ENCODE results near the gene TMEM167B.
"Not testable (repeated sequence)": the region's sequence is repeated elsewhere in the genome, so short reads cannot be mapped to it uniquely, and the experiment has no call there.

TMEM167B gene

GRCh38 chr1:109114342-109114674, 23.7 kb downstream of the TMEM167B start:
- DNase-seq = no peak

GRCh38 chr1:109115685-109116084, 25.1 kb downstream of the TMEM167B start:
- DNase-seq = no peak

GRCh38 chr1:109116286-109116685, 25.7 kb downstream of the TMEM167B start:
- peak; percentile 69 for DNase-seq

GRCh38 chr1:109118089-109118488, 27.5 kb downstream of the TMEM167B start:
- DNase-seq = no peak

DNA sequence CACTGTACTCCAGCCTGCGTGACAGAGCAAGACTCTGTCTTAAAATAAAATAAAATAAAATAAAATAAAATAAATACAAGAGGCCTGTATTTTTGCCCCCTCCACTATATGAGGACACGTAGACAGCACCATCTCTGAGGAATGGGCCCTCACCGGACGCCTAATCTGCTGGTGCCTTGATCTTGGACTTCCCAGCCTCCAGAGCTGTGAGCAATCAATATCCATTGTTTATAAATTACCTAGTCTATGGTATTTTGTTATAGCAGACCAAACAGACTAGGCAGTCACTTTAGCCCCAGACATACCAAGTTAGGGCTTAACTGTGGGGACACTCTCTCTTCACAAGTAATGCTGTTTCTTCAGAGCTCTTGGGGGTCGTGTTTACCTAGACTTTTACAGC, 29.8 kb downstream of the TMEM167B start:
- no peak for DNase-seq

DNA sequence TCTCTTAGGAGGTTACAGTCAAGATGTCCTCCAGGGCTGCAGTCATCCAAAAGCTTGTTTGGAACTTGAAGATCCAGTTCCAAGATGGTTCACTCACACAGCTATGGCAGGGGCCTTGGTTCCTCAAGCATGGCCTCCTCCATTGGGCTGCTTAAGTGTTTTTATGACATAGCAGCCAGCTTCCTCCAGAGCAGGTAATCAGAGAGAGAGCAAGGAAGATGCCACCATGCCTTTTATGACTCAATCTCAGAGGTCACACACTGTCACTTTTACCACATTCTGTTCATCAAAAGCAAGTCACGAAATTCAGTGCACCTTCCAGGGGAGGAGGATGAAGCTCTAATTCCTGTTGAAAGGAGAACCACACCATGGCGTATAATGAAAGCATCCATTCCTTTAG, 40.5 kb downstream of the TMEM167B start:
- DNase-seq = no peak

DNA sequence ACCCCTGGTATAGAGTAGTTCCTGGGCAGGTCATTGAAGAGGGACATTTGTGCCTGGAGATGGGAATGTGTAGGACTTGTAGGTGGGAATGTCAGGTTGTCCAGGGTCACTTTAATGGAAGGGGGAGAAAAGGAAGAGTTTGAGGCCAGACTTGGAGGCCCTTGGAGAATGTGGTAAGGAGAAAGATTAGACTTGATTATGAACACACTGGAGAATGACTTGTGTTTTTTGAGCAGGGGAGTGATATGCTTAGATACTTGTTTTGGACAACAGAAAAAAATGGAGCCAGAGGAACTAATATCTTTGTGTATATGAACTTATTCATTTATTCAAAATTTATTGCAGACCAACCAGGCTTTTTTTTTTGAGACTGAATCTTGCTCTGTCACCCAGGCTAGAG, 41.2 kb downstream of the TMEM167B start:
- DNase-seq = no peak

GRCh38 chr1:109133002-109133706, 42.6 kb downstream of the TMEM167B start:
- DNase-seq = no peak

DNA sequence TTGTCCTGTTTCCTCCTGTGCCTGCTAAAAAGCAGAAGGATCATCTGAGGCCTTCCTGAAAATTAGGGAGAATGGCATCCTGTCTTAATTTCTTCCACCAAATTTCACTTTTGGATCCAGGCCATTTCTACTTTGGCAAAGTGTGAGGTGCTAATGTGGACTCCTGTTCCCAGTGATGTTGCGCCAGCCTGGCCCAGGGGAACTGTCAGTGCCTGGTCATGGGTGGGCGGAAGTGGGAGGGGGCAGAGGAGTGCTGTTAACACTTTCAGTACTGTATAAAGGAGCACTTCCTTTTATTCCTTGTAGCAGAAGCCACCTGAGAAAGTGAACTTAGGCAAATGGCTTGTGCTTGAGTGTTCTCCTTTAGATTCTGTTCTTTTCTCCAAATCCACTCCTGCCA, 43.3 kb downstream of the TMEM167B start:
- no peak for DNase-seq

GRCh38 chr1:109134423-109134822, 43.9 kb downstream of the TMEM167B start:
- no peak for DNase-seq

GRCh38 chr1:109135940-109136339, 45.4 kb downstream of the TMEM167B start:
- no peak for DNase-seq

GRCh38 chr1:109136766-109137165, 46.2 kb downstream of the TMEM167B start:
- DNase-seq = no peak

GRCh38 chr1:109137958-109138357, 47.4 kb downstream of the TMEM167B start:
- DNase-seq = no peak

- no peak for DNase-seq
Measured at GRCh38 chr1:109138358-109138757, 47.8 kb downstream of the TMEM167B start.

- no peak for DNase-seq
Measured at GRCh38 chr1:109140392-109140791, 49.8 kb downstream of the TMEM167B start.

- no peak for DNase-seq
Measured at GRCh38 chr1:109142260-109142659, 51.7 kb downstream of the TMEM167B start.

- not testable (repeated sequence) for DNase-seq
Measured at GRCh38 chr1:109142725-109143124, 52.2 kb downstream of the TMEM167B start.

Measured in NCI-H1092 (cell line).